Peyer's patch (tissue), 4 donors: ENCODE results near the gene KCNMA1.

Source experiments
- CTCF ChIP-seq, 6 experiments: fragments of 450-650 bp in 4 of 6; fragments of 200-600 bp in 2 of 6; sonication (generic) in 1 of 6; IDR thresholded peaks; one replicate each; pipeline ENCODE4 v1.5.1; 2017 to 2019; ENCODE audit warnings: antibody characterized with exemption in 6 of 6, mild to moderate bottlenecking in 3 of 6, moderate library complexity in 1 of 6
- POLR2A ChIP-seq, 2 donors: fragments of 450-650 bp; IDR thresholded peaks; one replicate each; pipeline ENCODE4 v1.5.1; 2017; ENCODE audit warnings: antibody characterized with exemption in 2 of 2, mild to moderate bottlenecking in 2 of 2, moderate library complexity in 2 of 2

GRCh38 chr10:77669892-77670291, 32.3 kb upstream of the KCNMA1 start:
- TF ChIP-seq CTCF (IDR thresholded peaks at IDR 0.05) (no peak), POLR2A (IDR thresholded peaks at IDR 0.05) (no peak)
